ENCODE measurements around the gene SOX15. TPM values are rescaled to one million over a fixed set of nuclear protein-coding genes. Genes with fewer than 3 reads are reported as not detected.

The SOX15 gene
- total RNA-seq, 2 experiments from 2014 or later, result 0.84 to 1.6 TPM

GRCh38 chr17:7634384-7634783 is 44.5 kb upstream of the SOX15 start:
- no peak overlapping the region for H3K4me3 ChIP-seq (ENCODE audit: low read depth, low read length, poor library complexity, severe bottlenecking)
- no peaks in the 10 kb centered on the region for H3K9me3 ChIP-seq (ENCODE audit: low read length)
- DNase-seq (ENCODE audit: low spot score), result no peak
- H3K4me1 ChIP-seq (ENCODE audit: insufficient read depth, low read length, poor library complexity, severe bottlenecking), result no peaks in the 10 kb centered on the region
- POLR2A ChIA-PET, result interaction anchor here (1.5 kb wide), 1 partner anchor 20 kb away, joined by 3 read pairs; no protein-coding TSS in a partner anchor
- H4K20me1 ChIP-seq (ENCODE audit: insufficient read depth, low read length), result no peaks in the 10 kb centered on the region
- H3K9me2 ChIP-seq (ENCODE audit: insufficient read depth, low read length), result no peaks in the 10 kb centered on the region
- no peak overlapping the region for H2AFZ ChIP-seq (ENCODE audit: low read length)
- H3K79me2 ChIP-seq (ENCODE audit: insufficient read depth, low read depth, low read length), result no peaks in the 10 kb centered on the region
- TF ChIP-seq EZH2phosphoT487 (IDR thresholded peaks at IDR 0.05; ENCODE audit: borderline replicate concordance, low read depth, low read length) (no peak), CTCF (conservative IDR thresholded peaks at IDR 0.05; ENCODE audit: low read length) (peak; percentile 42; the same call in 1 of the 2 replicates)
- no TSS peak for BruUV-seq (replicated peaks)
- intact Hi-C loops (cut with micrococcal nuclease; ENCODE audit: unreplicated experiment), result loop anchor here (1.0 to 10.0 kb wide), 2 partner anchors 54 to 150 kb away; partner anchors contain the start of gene WRAP53
- H3K4me2 ChIP-seq (ENCODE audit: low read length), result no peak overlapping the region
- no peaks in the 10 kb centered on the region for H3K36me3 ChIP-seq (ENCODE audit: insufficient read depth, low read length)
- H3K27ac ChIP-seq (ENCODE audit: low read depth, low read length, poor library complexity, severe bottlenecking), result no peak overlapping the region
- CTCF ChIA-PET (ENCODE audit: unreplicated experiment), result no interaction called here

DNA sequence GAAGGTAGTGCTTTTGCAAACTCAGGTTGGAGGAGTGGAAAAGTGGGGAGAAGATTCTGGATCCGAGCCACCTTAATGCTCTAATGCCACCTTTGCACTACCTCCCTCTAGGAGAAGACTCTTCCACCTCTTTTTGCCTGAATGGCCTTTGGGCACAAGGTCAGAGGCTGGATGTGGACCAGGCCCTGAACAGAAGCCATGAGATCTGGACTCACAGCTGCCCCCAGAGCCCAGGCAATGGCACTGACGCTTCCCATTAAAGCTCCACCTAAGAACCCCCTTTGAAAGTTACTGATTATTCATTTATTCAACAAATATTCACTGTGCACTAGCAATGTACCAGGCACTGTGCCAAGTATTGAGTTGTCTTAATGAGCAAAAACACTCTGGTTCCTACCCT is 43.2 kb upstream of the SOX15 start:
- POLR2A ChIA-PET, result interaction anchor here (0.7 kb wide), 1 partner anchor 55 kb away, joined by 3 read pairs; no protein-coding TSS in a partner anchor
- Histone ChIP-seq H4K20me1 (ENCODE audit: insufficient read depth, low read length) (no peaks in the 10 kb centered on the region), H3K36me3 (ENCODE audit: insufficient read depth, low read length) (no peaks in the 10 kb centered on the region), H2AFZ (ENCODE audit: low read length) (no peak overlapping the region), H3K27ac (ENCODE audit: low read depth, low read length, poor library complexity, severe bottlenecking) (no peak overlapping the region), H3K4me2 (ENCODE audit: low read length) (no peak overlapping the region), H3K79me2 (ENCODE audit: insufficient read depth, low read depth, low read length) (no peaks in the 10 kb centered on the region), H3K4me3 (ENCODE audit: low read depth, low read length, poor library complexity, severe bottlenecking) (no peak overlapping the region), H3K9me3 (ENCODE audit: low read length) (no peaks in the 10 kb centered on the region), H3K9me2 (ENCODE audit: insufficient read depth, low read length) (no peaks in the 10 kb centered on the region), H3K4me1 (ENCODE audit: insufficient read depth, low read length, poor library complexity, severe bottlenecking) (no peaks in the 10 kb centered on the region)
- intact Hi-C loops (cut with micrococcal nuclease; ENCODE audit: unreplicated experiment), result loop anchor here (10.0 kb wide), 1 partner anchor 152 kb away; no protein-coding TSS in a partner anchor
- no TSS peak for BruUV-seq (replicated peaks)
- no peak for DNase-seq (ENCODE audit: low spot score)
- TF ChIP-seq CTCF (conservative IDR thresholded peaks at IDR 0.05; ENCODE audit: low read length) (peak; percentile 10; the same call in 1 of the 2 replicates), EZH2phosphoT487 (IDR thresholded peaks at IDR 0.05; ENCODE audit: borderline replicate concordance, low read depth, low read length) (no peak)
- CTCF ChIA-PET (ENCODE audit: unreplicated experiment), result no interaction called here

GRCh38 chr17:7632492-7632894 is 42.6 kb upstream of the SOX15 start:
- POLR2A ChIA-PET, result interaction anchor here (0.7 kb wide), 1 partner anchor 55 kb away, joined by 3 read pairs; no protein-coding TSS in a partner anchor
- Histone ChIP-seq H2AFZ (ENCODE audit: low read length) (peak overlapping the region; percentile 29; the same call in 1 of the 2 replicates), H3K4me3 (ENCODE audit: low read depth, low read length, poor library complexity, severe bottlenecking) (no peak overlapping the region), H3K4me1 (ENCODE audit: insufficient read depth, low read length, poor library complexity, severe bottlenecking) (no peaks in the 10 kb centered on the region), H3K4me2 (ENCODE audit: low read length) (no peak overlapping the region), H3K27ac (ENCODE audit: low read depth, low read length, poor library complexity, severe bottlenecking) (no peak overlapping the region), H3K79me2 (ENCODE audit: insufficient read depth, low read depth, low read length) (no peaks in the 10 kb centered on the region), H3K9me3 (ENCODE audit: low read length) (no peaks in the 10 kb centered on the region), H3K36me3 (ENCODE audit: insufficient read depth, low read length) (no peaks in the 10 kb centered on the region), H4K20me1 (ENCODE audit: insufficient read depth, low read length) (no peaks in the 10 kb centered on the region), H3K9me2 (ENCODE audit: insufficient read depth, low read length) (no peaks in the 10 kb centered on the region)
- peak; percentile 62 for DNase-seq (ENCODE audit: low spot score)
- CTCF ChIA-PET (ENCODE audit: unreplicated experiment), result no interaction called here
- intact Hi-C loops (cut with micrococcal nuclease; ENCODE audit: unreplicated experiment), result loop anchor here (10.0 kb wide), 1 partner anchor 152 kb away; no protein-coding TSS in a partner anchor
- no TSS peak for BruUV-seq (replicated peaks)
- peak; percentile 78 for TF ChIP-seq CTCF (conservative IDR thresholded peaks at IDR 0.05; ENCODE audit: low read length)
- no peak for TF ChIP-seq EZH2phosphoT487 (IDR thresholded peaks at IDR 0.05; ENCODE audit: borderline replicate concordance, low read depth, low read length)
